Measurements from ENCODE around the gene C1QTNF8. TPM values are rescaled to one million over a fixed set of nuclear protein-coding genes. Genes with fewer than 3 reads are reported as not detected.

The C1QTNF8 gene
- total RNA-seq, 1 experiment from 2014 or later: not detected

GRCh38 chr16:1119766-1120576, 23.9 kb upstream of the C1QTNF8 start:
- WGBS (ENCODE audit: extremely low coverage, insufficient read length, low lambda C conversion rate): no CpG with 5 or more reads among the region's 35 CpGs
- H3K27ac ChIP-seq (ENCODE audit: insufficient read length, low read depth, low read length): no peak overlapping the region

More at GRCh38 chr16:1119766-1120576, 23.9 kb upstream of the C1QTNF8 start:
- no peak overlapping the region for H3K4me3 Mint-ChIP-seq
- H3K27me3 Mint-ChIP-seq (ENCODE audit: low read depth): peaks cover 5% of the 10 kb centered on the region; the same call in 1 of the 2 replicates
- no peak overlapping the region for H2BK12ac ChIP-seq (ENCODE audit: insufficient read length, low read depth, low read length)
- no peak for DNase-seq
- H3K36me3 Mint-ChIP-seq (ENCODE audit: insufficient read depth in 1 of 3, low read depth in 3 of 3): no peaks in the 10 kb centered on the region
- no peak overlapping the region for H4K91ac ChIP-seq (ENCODE audit: insufficient read length, low read depth, low read length)
- H3K79me1 ChIP-seq (ENCODE audit: insufficient read depth, low read depth, low read length, poor library complexity, severe bottlenecking): no peaks in the 10 kb centered on the region
- no peaks in the 10 kb centered on the region for H3K9me3 Mint-ChIP-seq
- no peak for TF ChIP-seq CTCF (conservative IDR thresholded peaks at IDR 0.05)
- H4K20me1 ChIP-seq (ENCODE audit: control insufficient read depth, insufficient read depth, insufficient read length): no peaks in the 10 kb centered on the region
- H2AK5ac ChIP-seq (ENCODE audit: insufficient read length, low read length): no peak overlapping the region
- H3T11ph ChIP-seq (ENCODE audit: low read length): no peak overlapping the region
- no peak overlapping the region for H3K14ac ChIP-seq (ENCODE audit: insufficient read depth, low read length)
- no peaks in the 10 kb centered on the region for H3K9me3 ChIP-seq (ENCODE audit: control insufficient read depth, low read depth, low read length)
- no peaks in the 10 kb centered on the region for H3K79me2 ChIP-seq (ENCODE audit: insufficient read depth, low read length)
- H3K4ac ChIP-seq (ENCODE audit: low read depth, low read length): no peak overlapping the region
- no peak overlapping the region for H3K18ac ChIP-seq (ENCODE audit: insufficient read length, low read depth, low read length)
- peaks cover 2% of the 10 kb centered on the region for H3K23me2 ChIP-seq (ENCODE audit: insufficient read length, low read depth, low read length, poor library complexity, severe bottlenecking)
- no peak overlapping the region for H2BK120ac ChIP-seq (ENCODE audit: low read depth, low read length, poor library complexity, severe bottlenecking)
- H3K27ac Mint-ChIP-seq: no peak overlapping the region
- H3K4me1 Mint-ChIP-seq: no peaks in the 10 kb centered on the region
- no peaks in the 10 kb centered on the region for H3K27me3 ChIP-seq (ENCODE audit: insufficient read depth, low read length)
- no peak overlapping the region for H4K5ac ChIP-seq (ENCODE audit: insufficient read length, low read depth, low read length)
- no peak overlapping the region for H4K8ac ChIP-seq (replicated peaks; ENCODE audit: insufficient read length, low read depth, low read length)
- no peak overlapping the region for H3K23ac ChIP-seq (ENCODE audit: insufficient read length, low read depth, low read length)
- no peak overlapping the region for H2BK15ac ChIP-seq (ENCODE audit: low read depth, low read length)
- no peak overlapping the region for H3K56ac ChIP-seq (ENCODE audit: insufficient read length, low read depth, low read length)
- H2BK20ac ChIP-seq (ENCODE audit: low read depth, low read length, poor library complexity, severe bottlenecking): no peak overlapping the region
- no peak overlapping the region for H2AFZ ChIP-seq (ENCODE audit: low read length)
- H3K4me1 ChIP-seq (ENCODE audit: insufficient read depth, low read length): no peaks in the 10 kb centered on the region
- H3K4me2 ChIP-seq (ENCODE audit: insufficient read depth, insufficient read length, low read length): no peak overlapping the region
- no peak overlapping the region for H3K9ac ChIP-seq (ENCODE audit: extremely low read depth, insufficient read length, low read length)
- no peak overlapping the region for H2BK5ac ChIP-seq (ENCODE audit: insufficient read length, low read length)
